GM10248 (cell line): Measurements from ENCODE around the gene PLOD1.

Experiments used
- CTCF ChIA-PET: fragments of 300-600 bp; sonication (Branson Sonifier 250); formaldehyde crosslinking; extraction: SDS; loops from one replicate; lab custom pipeline; 2021; ENCODE audit warnings: antibody characterized with exemption; lab: Yijun Ruan, JAX
- POLR2A ChIA-PET: fragments of 350-650 bp; sonication (Branson Sonifier 250); formaldehyde crosslinking; extraction: SDS; loops from one replicate; lab custom pipeline; 2020; ENCODE audit warnings: antibody characterized with exemption; lab: Yijun Ruan, JAX
- DNase-seq: peaks from one replicate; pipeline ENCODE4 v3.0.0; 2012; ENCODE audit errors: extremely low spot score
- CTCF ChIP-seq: IDR thresholded peaks from 2 replicates; pipeline ENCODE4 v1.5.1; 2012; ENCODE audit warnings: mild to moderate bottlenecking, low read depth; ENCODE audit errors: extremely low read depth, missing control alignments, control extremely low read depth

Gene PLOD1

GRCh38 chr1:11982010-11982392 is 47.5 kb downstream of the PLOD1 start:
- CTCF ChIA-PET, result interaction anchor here (0.6 to 1.9 kb wide), 9 partner anchors 12 to 143 kb away, joined by 3 to 5 read pairs (median 3); no protein-coding TSS in a partner anchor
- TF ChIP-seq CTCF, result no peak
- POLR2A ChIA-PET, result interaction anchor here (0.6 to 1.0 kb wide), 4 partner anchors 12 to 56 kb away, joined by 3 to 9 read pairs (median 6); partner anchors contain the start of gene KIAA2013
- no peak for DNase-seq

GRCh38 chr1:11984121-11984520 is 49.6 kb downstream of the PLOD1 start:
- TF ChIP-seq CTCF, result no peak
- no peak for DNase-seq
- ChIA-PET CTCF (interaction anchor here (1.3 to 1.8 kb wide), 2 partner anchors 18 to 47 kb away, joined by 3 to 5 read pairs; no protein-coding TSS in a partner anchor), POLR2A (no interaction called here)

- CTCF ChIA-PET, result interaction anchor here (1.3 kb wide), 1 partner anchor 18 kb away, joined by 3 read pairs; no protein-coding TSS in a partner anchor
- POLR2A ChIA-PET, result interaction anchor here (1.0 kb wide), 1 partner anchor 75 kb away, joined by 3 read pairs; no protein-coding TSS in a partner anchor
- DNase-seq, result no peak
- no peak for TF ChIP-seq CTCF
These were observed 50.1 kb downstream of the PLOD1 start for GRCh38 chr1:11984576-11984975.

- TF ChIP-seq CTCF, result no peak
- ChIA-PET POLR2A (interaction anchor here (1.0 kb wide), 1 partner anchor 76 kb away, joined by 3 read pairs; no protein-coding TSS in a partner anchor), CTCF (interaction anchor here (1.3 to 1.6 kb wide), 2 partner anchors 17 to 46 kb away, joined by 3 to 5 read pairs; no protein-coding TSS in a partner anchor)
- DNase-seq, result no peak
These were observed 50.7 kb downstream of the PLOD1 start for GRCh38 chr1:11985171-11985570.

GRCh38 chr1:11985851-11986250 is 51.3 kb downstream of the PLOD1 start:
- ChIA-PET POLR2A (interaction anchor here (1.0 kb wide), 1 partner anchor 76 kb away, joined by 3 read pairs; no protein-coding TSS in a partner anchor), CTCF (interaction anchor here (1.1 to 1.6 kb wide), 2 partner anchors 19 to 45 kb away, joined by 3 to 5 read pairs; no protein-coding TSS in a partner anchor)
- no peak for DNase-seq
- TF ChIP-seq CTCF, result no peak

- TF ChIP-seq CTCF, result no peak
- DNase-seq, result no peak
- POLR2A ChIA-PET, result no interaction called here
- CTCF ChIA-PET, result interaction anchor here (1.2 to 4.6 kb wide), 2 partner anchors 11 to 89 kb away, joined by 4 to 26 read pairs; no protein-coding TSS in a partner anchor
These were observed 55.2 kb downstream of the PLOD1 start for GRCh38 chr1:11989669-11990068.
